ENCODE data around the gene DNAJC5.

DNA sequence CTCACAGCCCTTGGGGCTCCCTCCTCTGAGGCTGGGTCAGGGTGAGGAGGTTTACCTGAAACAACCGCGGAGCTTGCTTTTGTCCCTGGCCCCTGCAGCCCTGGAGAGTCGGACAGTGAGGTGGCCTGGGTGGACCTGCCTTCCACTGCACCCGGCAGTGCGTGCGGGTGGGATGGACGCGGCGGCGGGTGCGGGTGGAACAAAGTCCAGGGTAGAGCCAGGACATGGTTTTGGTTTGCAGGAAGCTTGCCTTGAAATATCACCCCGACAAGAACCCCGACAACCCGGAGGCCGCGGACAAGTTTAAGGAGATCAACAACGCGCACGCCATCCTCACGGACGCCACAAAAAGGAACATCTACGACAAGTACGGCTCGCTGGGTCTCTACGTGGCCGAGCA lies 34.1 kb downstream of the DNAJC5 start:
- TF ChIP-seq, protein P1, sequence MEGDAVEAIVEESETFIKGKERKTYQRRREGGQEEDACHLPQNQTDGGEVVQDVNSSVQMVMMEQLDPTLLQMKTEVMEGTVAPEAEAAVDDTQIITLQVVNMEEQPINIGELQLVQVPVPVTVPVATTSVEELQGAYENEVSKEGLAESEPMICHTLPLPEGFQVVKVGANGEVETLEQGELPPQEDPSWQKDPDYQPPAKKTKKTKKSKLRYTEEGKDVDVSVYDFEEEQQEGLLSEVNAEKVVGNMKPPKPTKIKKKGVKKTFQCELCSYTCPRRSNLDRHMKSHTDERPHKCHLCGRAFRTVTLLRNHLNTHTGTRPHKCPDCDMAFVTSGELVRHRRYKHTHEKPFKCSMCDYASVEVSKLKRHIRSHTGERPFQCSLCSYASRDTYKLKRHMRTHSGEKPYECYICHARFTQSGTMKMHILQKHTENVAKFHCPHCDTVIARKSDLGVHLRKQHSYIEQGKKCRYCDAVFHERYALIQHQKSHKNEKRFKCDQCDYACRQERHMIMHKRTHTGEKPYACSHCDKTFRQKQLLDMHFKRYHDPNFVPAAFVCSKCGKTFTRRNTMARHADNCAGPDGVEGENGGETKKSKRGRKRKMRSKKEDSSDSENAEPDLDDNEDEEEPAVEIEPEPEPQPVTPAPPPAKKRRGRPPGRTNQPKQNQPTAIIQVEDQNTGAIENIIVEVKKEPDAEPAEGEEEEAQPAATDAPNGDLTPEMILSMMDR (IDR thresholded peaks at IDR 0.05): no peak
- TF ChIP-seq POLR2A (IDR thresholded peaks at IDR 0.05): no peak
